ENCODE results near the gene APOBEC4.

DNA sequence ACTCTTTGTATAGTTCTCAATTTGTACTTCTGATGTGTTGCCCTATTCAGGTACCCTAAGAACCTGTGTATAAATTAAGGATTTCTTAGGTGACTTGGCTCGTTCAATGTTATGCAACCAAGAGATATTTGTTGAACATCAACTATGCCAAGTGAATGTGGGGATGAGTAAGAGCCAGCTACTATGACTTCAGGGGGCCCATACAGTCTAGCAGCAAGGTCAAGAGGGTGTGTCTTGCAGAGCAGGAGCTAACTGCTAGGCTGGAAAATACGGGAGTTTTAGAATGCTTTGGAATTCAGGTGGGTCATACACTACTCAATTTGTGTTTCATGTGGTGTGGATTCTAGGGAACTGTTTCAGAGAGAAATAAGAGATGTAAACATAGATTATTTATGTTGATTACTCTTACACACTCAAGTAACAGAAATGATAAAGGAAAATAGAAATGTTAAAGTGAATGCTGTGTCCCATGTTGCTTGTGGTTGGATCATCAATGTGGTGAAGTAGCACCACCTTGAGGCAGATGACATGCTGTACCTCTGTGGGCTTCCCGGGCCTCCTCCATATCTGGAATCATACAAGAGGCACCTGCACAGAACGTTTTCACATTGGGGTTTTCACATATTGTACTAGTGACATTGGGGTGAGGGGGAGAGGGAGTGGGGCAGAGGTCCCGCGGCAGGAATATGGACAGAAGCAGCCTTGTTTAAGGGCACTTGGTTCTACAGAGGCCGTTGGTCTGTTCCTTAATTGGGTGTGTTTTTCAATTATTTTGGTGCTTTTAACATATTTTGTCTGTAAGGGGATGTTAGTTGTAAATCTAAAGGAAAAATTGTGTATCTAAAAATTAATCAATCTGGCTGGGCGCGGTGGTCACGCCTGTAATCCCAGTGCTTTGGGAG lies 30.0 kb downstream of the APOBEC4 start:
- TF ChIP-seq, protein P1, sequence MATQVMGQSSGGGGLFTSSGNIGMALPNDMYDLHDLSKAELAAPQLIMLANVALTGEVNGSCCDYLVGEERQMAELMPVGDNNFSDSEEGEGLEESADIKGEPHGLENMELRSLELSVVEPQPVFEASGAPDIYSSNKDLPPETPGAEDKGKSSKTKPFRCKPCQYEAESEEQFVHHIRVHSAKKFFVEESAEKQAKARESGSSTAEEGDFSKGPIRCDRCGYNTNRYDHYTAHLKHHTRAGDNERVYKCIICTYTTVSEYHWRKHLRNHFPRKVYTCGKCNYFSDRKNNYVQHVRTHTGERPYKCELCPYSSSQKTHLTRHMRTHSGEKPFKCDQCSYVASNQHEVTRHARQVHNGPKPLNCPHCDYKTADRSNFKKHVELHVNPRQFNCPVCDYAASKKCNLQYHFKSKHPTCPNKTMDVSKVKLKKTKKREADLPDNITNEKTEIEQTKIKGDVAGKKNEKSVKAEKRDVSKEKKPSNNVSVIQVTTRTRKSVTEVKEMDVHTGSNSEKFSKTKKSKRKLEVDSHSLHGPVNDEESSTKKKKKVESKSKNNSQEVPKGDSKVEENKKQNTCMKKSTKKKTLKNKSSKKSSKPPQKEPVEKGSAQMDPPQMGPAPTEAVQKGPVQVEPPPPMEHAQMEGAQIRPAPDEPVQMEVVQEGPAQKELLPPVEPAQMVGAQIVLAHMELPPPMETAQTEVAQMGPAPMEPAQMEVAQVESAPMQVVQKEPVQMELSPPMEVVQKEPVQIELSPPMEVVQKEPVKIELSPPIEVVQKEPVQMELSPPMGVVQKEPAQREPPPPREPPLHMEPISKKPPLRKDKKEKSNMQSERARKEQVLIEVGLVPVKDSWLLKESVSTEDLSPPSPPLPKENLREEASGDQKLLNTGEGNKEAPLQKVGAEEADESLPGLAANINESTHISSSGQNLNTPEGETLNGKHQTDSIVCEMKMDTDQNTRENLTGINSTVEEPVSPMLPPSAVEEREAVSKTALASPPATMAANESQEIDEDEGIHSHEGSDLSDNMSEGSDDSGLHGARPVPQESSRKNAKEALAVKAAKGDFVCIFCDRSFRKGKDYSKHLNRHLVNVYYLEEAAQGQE (IDR thresholded peaks at IDR 0.05; ENCODE audit: insufficient read depth in 1 of 2, low read depth in 2 of 2, low read length in 2 of 2), result no peak
- no peak for TF ChIP-seq TAF1 (IDR thresholded peaks at IDR 0.05; ENCODE audit: borderline replicate concordance, insufficient read depth, low read length)
- no peak for TF ChIP-seq POLR2AphosphoS5 (IDR thresholded peaks at IDR 0.05; ENCODE audit: low read depth, low read length)
- TF ChIP-seq SIN3A (IDR thresholded peaks at IDR 0.05; ENCODE audit: borderline replicate concordance, insufficient read depth, low read length), result no peak
- no peak for TF ChIP-seq FOXP2 (optimal IDR thresholded peaks at IDR 0.05; ENCODE audit: borderline replicate concordance, extremely low read depth, extremely low read length, insufficient read depth)

Measured in PFSK-1 (cell line).